K562 (cell line): ENCODE measurements around the gene PAF1.

Experiments used
- HMG20B ChIP-seq: fragments of 250-450 bp; sonication (Bioruptor Pico); IDR thresholded peaks from 2 replicates; pipeline ENCODE4 v1.5.0; 2021; ENCODE audit warnings: mild to moderate bottlenecking
- POLR2AphosphoS5 ChIP-seq: IDR thresholded peaks from 2 replicates; pipeline ENCODE4 v1.6.1; 2011; ENCODE audit warnings: mild to moderate bottlenecking, low read depth, low read length, moderate library complexity; ENCODE audit not compliant: control insufficient read depth, insufficient read depth

GRCh38 chr19:39413272-39413910 is 22.5 kb upstream of the PAF1 start:
- TF ChIP-seq POLR2AphosphoS5 (no peak), HMG20B (no peak)
